GM18498 (cell line): Measurements from ENCODE around the gene CFAP58.

Experiments
- ATAC-seq: cut with Tn5 transposase; IDR thresholded peaks from one replicate; pipeline ENCODE4 v1.9.1; 2021; ENCODE audit warnings: mild to moderate bottlenecking, moderate library complexity; ENCODE audit not compliant: unreplicated experiment

Gene CFAP58

GRCh38 chr10:104353325-104354048 lies at the start of gene CFAP58:
Gene CFAP58, plus strand, starts transcription at chr10:104353833. Its CDS starts 65 bp downstream, at chr10:104353898.
- peak; percentile 67 for ATAC-seq

GRCh38 chr10:104304356-104304745 lies 49.3 kb upstream of the CFAP58 start:
- ATAC-seq: no peak

GRCh38 chr10:104304927-104305326 lies 48.7 kb upstream of the CFAP58 start:
- no peak for ATAC-seq

- ATAC-seq: no peak
Observed at GRCh38 chr10:104306897-104307296, 46.7 kb upstream of the CFAP58 start.

- ATAC-seq: no peak
Observed at GRCh38 chr10:104307576-104308438, 45.8 kb upstream of the CFAP58 start.

- ATAC-seq: peak; percentile 85
Observed at GRCh38 chr10:104308439-104308903, 45.2 kb upstream of the CFAP58 start.

- no peak for ATAC-seq
Observed at GRCh38 chr10:104309980-104310978, 43.4 kb upstream of the CFAP58 start.

GRCh38 chr10:104311184-104311720 lies 42.4 kb upstream of the CFAP58 start:
- no peak for ATAC-seq

- ATAC-seq: no peak
Observed at GRCh38 chr10:104314591-104315485, 38.8 kb upstream of the CFAP58 start.

GRCh38 chr10:104315486-104315921 lies 38.1 kb upstream of the CFAP58 start:
- ATAC-seq: no peak

- no peak for ATAC-seq
Observed at GRCh38 chr10:104316321-104317099, 37.1 kb upstream of the CFAP58 start.

GRCh38 chr10:104317269-104317710 lies 36.3 kb upstream of the CFAP58 start:
- ATAC-seq: no peak

GRCh38 chr10:104317726-104318299 lies 35.8 kb upstream of the CFAP58 start:
- no peak for ATAC-seq

- no peak for ATAC-seq
Observed at GRCh38 chr10:104318326-104318725, 35.3 kb upstream of the CFAP58 start.

GRCh38 chr10:104318810-104319741 lies 34.6 kb upstream of the CFAP58 start:
- ATAC-seq: no peak

GRCh38 chr10:104321226-104321625 lies 32.4 kb upstream of the CFAP58 start:
- ATAC-seq: no peak
